ENCODE data around the gene SCAI.
"Not testable (repeated sequence)": the region's sequence is repeated elsewhere in the genome, so short reads cannot be mapped to it uniquely, and the experiment has no call there.

SCAI gene

GRCh38 chr9:125143377-125144090 is at the start of gene SCAI:
Gene SCAI, minus strand, starts transcription at chr9:125143528. Its CDS starts 91 bp downstream, at chr9:125143437.
- DNase-seq, result peak; percentile 93

- DNase-seq, result no peak
Observed at GRCh38 chr9:125190361-125190801, 47.1 kb upstream of the SCAI start.

- DNase-seq, result peak; percentile 86
Observed at GRCh38 chr9:125189361-125190289, 46.3 kb upstream of the SCAI start, which contains the start of gene PPP6C. Gene PPP6C, minus strand, starts transcription at chr9:125189803. Its CDS starts 85 bp downstream, at chr9:125189718.

GRCh38 chr9:125189011-125189360 is 45.7 kb upstream of the SCAI start:
- DNase-seq, result no peak

- DNase-seq, result no peak
Observed at GRCh38 chr9:125183561-125183960, 40.2 kb upstream of the SCAI start.

- DNase-seq, result no peak
Observed at GRCh38 chr9:125183054-125183453, 39.7 kb upstream of the SCAI start.

- not testable (repeated sequence) for DNase-seq
Observed at GRCh38 chr9:125181756-125182155, 38.4 kb upstream of the SCAI start.

GRCh38 chr9:125180876-125181275 is 37.5 kb upstream of the SCAI start:
- no peak for DNase-seq

- not testable (repeated sequence) for DNase-seq
Observed at GRCh38 chr9:125179776-125180175, 36.4 kb upstream of the SCAI start.

- DNase-seq, result no peak
Observed at GRCh38 chr9:125177888-125178287, 34.6 kb upstream of the SCAI start.

GRCh38 chr9:125176636-125177035 is 33.3 kb upstream of the SCAI start:
- DNase-seq, result no peak

- DNase-seq, result no peak
Observed at GRCh38 chr9:125172031-125172755, 28.9 kb upstream of the SCAI start.

- no peak for DNase-seq
Observed at GRCh38 chr9:125169895-125170294, 26.6 kb upstream of the SCAI start.

GRCh38 chr9:125166762-125167161 is 23.4 kb upstream of the SCAI start:
- no peak for DNase-seq

GRCh38 chr9:125162891-125163290 is 19.6 kb upstream of the SCAI start:
- DNase-seq, result not testable (repeated sequence)

GRCh38 chr9:125161284-125161918 is 18.1 kb upstream of the SCAI start:
- DNase-seq, result no peak

- DNase-seq, result no peak
Observed at GRCh38 chr9:125160750-125161149, 17.4 kb upstream of the SCAI start.

GRCh38 chr9:125156551-125156950 is 13.2 kb upstream of the SCAI start:
- DNase-seq, result no peak

- no peak for DNase-seq
Observed at GRCh38 chr9:125153712-125154367, 10.5 kb upstream of the SCAI start.

GRCh38 chr9:125151730-125152129 is 8.4 kb upstream of the SCAI start:
- DNase-seq, result no peak

GRCh38 chr9:125150349-125151245 is 7.3 kb upstream of the SCAI start:
- no peak for DNase-seq

Measured in amniotic stem cell (primary cell).